Loucy (cell line): ENCODE data around the gene SMIM23.

Source experiments
- H2AFZ ChIP-seq: fragments of 200-600 bp; sonication (generic); 2 replicates; pipeline ENCODE4 v1.6.0; 2016; ENCODE audit warnings: antibody characterized with exemption, mild to moderate bottlenecking, low read length, moderate library complexity
- H3F3A ChIP-seq: fragments of 200-600 bp; 2 replicates; pipeline ENCODE4 v1.6.0; 2016; ENCODE audit warnings: antibody characterized with exemption, low read depth, mild to moderate bottlenecking
- H3K27me3 ChIP-seq: fragments of 200-600 bp; sonication (generic); 2 replicates; pipeline ENCODE4 v1.6.1; 2014; ENCODE audit warnings: low read length, mild to moderate bottlenecking; ENCODE audit not compliant: insufficient read depth, poor library complexity, severe bottlenecking
- H3K36me3 ChIP-seq: fragments of 200-600 bp; sonication (generic); 2 replicates; pipeline ENCODE4 v1.6.1; 2016; ENCODE audit warnings: low read length; ENCODE audit not compliant: insufficient read depth
- H3K4me1 ChIP-seq: fragments of 200-600 bp; sonication (generic); 2 replicates; pipeline ENCODE4 v1.5.1; 2014; ENCODE audit warnings: low read length, mild to moderate bottlenecking; ENCODE audit not compliant: insufficient read depth, poor library complexity, severe bottlenecking
- H3K4me2 ChIP-seq: fragments of 200-600 bp; sonication (generic); 2 replicates; pipeline ENCODE4 v1.6.0; 2014; ENCODE audit warnings: antibody characterized with exemption, low read length, low read depth, mild to moderate bottlenecking; ENCODE audit not compliant: poor library complexity, severe bottlenecking
- H3K4me3 ChIP-seq: fragments of 200-600 bp; sonication (generic); 2 replicates; pipeline ENCODE4 v1.5.1; 2014; ENCODE audit warnings: low read length, mild to moderate bottlenecking, mixed read lengths; ENCODE audit not compliant: poor library complexity, severe bottlenecking
- H3K79me2 ChIP-seq: fragments of 200-600 bp; sonication (generic); 2 replicates; pipeline ENCODE4 v1.6.1; 2014; ENCODE audit warnings: low read length; ENCODE audit not compliant: insufficient read depth
- H3K9ac ChIP-seq: fragments of 200-600 bp; sonication (generic); 2 replicates; pipeline ENCODE4 v1.6.0; 2014; ENCODE audit warnings: mild to moderate bottlenecking, low read depth, low read length, moderate library complexity; ENCODE audit not compliant: poor library complexity, severe bottlenecking
- H3K9me2 ChIP-seq: fragments of 200-600 bp; sonication (generic); replicated peaks from 2 replicates; pipeline ENCODE4 v1.6.1; 2016; ENCODE audit warnings: low read depth, low read length, mixed read lengths
- H3K9me3 ChIP-seq: fragments of 200-600 bp; sonication (generic); 2 replicates; pipeline ENCODE4 v1.6.1; 2014; ENCODE audit warnings: mild to moderate bottlenecking, antibody characterized with exemption, low read length, low read depth; ENCODE audit not compliant: insufficient read depth
- H4K20me1 ChIP-seq: fragments of 200-600 bp; sonication (generic); 2 replicates; pipeline ENCODE4 v1.6.0; 2014; ENCODE audit warnings: antibody characterized with exemption, low read length, mild to moderate bottlenecking; ENCODE audit not compliant: insufficient read depth, poor library complexity, severe bottlenecking
- CTCF ChIP-seq: fragments of 200-600 bp; sonication (generic); conservative IDR thresholded peaks from 2 replicates; pipeline ENCODE4 v1.5.1; 2014; ENCODE audit warnings: mild to moderate bottlenecking, antibody characterized with exemption, low read length
- EZH2phosphoT487 ChIP-seq: fragments of 200-600 bp; IDR thresholded peaks from 2 replicates; pipeline ENCODE4 v1.6.1; 2018; ENCODE audit warnings: antibody characterized with exemption, mild to moderate bottlenecking, moderate library complexity, borderline replicate concordance

Gene SMIM23

GRCh38 chr5:171783051-171783450, 2.6 kb upstream of the SMIM23 start:
- no peaks in the 10 kb centered on the region for H3K9me3 ChIP-seq
- H3F3A ChIP-seq: no peaks in the 10 kb centered on the region
- no peaks in the 10 kb centered on the region for H3K79me2 ChIP-seq
- no peak overlapping the region for H3K4me3 ChIP-seq
- TF ChIP-seq CTCF: no peak
- no peaks in the 10 kb centered on the region for H3K4me1 ChIP-seq
- H3K4me2 ChIP-seq: no peak overlapping the region
- H3K9me2 ChIP-seq: no peaks in the 10 kb centered on the region
- H2AFZ ChIP-seq: no peak overlapping the region
- no peaks in the 10 kb centered on the region for H3K27me3 ChIP-seq
- no peaks in the 10 kb centered on the region for H4K20me1 ChIP-seq
- no peaks in the 10 kb centered on the region for H3K36me3 ChIP-seq
- H3K9ac ChIP-seq: no peak overlapping the region

GRCh38 chr5:171789353-171789752, 3.7 kb downstream of the SMIM23 start:
- no peak for TF ChIP-seq CTCF
- TF ChIP-seq EZH2phosphoT487: no peak
- H3K79me2 ChIP-seq: no peaks in the 10 kb centered on the region
- H3K27me3 ChIP-seq: no peaks in the 10 kb centered on the region
- H3K4me1 ChIP-seq: peaks cover 2% of the 10 kb centered on the region
- H3K4me3 ChIP-seq: no peak overlapping the region
- H3F3A ChIP-seq: no peaks in the 10 kb centered on the region
- no peaks in the 10 kb centered on the region for H3K9me2 ChIP-seq
- no peaks in the 10 kb centered on the region for H4K20me1 ChIP-seq
- no peak overlapping the region for H3K4me2 ChIP-seq
- H3K9ac ChIP-seq: no peak overlapping the region
- no peak overlapping the region for H2AFZ ChIP-seq
- no peaks in the 10 kb centered on the region for H3K36me3 ChIP-seq
- no peaks in the 10 kb centered on the region for H3K9me3 ChIP-seq

- Histone ChIP-seq H3K4me2 (no peak overlapping the region), H2AFZ (no peak overlapping the region), H3K4me3 (no peak overlapping the region), H3K9me2 (no peaks in the 10 kb centered on the region), H3K9me3 (no peaks in the 10 kb centered on the region), H3K79me2 (no peaks in the 10 kb centered on the region), H3K36me3 (no peaks in the 10 kb centered on the region), H3F3A (no peaks in the 10 kb centered on the region), H3K27me3 (no peaks in the 10 kb centered on the region), H3K9ac (no peak overlapping the region), H4K20me1 (no peaks in the 10 kb centered on the region), H3K4me1 (peaks cover 10% of the 10 kb centered on the region)
- no peak for TF ChIP-seq EZH2phosphoT487
- no peak for TF ChIP-seq CTCF
Observed at GRCh38 chr5:171790408-171790807, 4.8 kb downstream of the SMIM23 start.
